Naive B cell (primary cell): ENCODE measurements around the gene IFT88. TPM values are rescaled to one million over a fixed set of nuclear protein-coding genes. Genes with fewer than 3 reads are reported as not detected.

Experiments used
- ATAC-seq, 2 donors: fragments of 150-1000 bp; cut with Tn5 transposase; 2 replicates each; pipeline ENCODE4 v1.10.0; 2021; ENCODE audit warnings: low read depth in 2 of 2, mild to moderate bottlenecking in 2 of 2, moderate library complexity in 2 of 2
- DNase-seq: peaks from one replicate; pipeline ENCODE4 v3.0.0; 2022
- H3K27ac Mint-ChIP-seq, 6 donors: one replicate each; pipeline ENCODE4 v1.8.0; 2020 to 2022; ENCODE audit warnings: mild to moderate bottlenecking in 6 of 6, mixed read lengths in 6 of 6, moderate library complexity in 5 of 6, inconsistent platforms in 2 of 6
- H3K27me3 Mint-ChIP-seq, 3 donors: one replicate each; pipeline ENCODE4 v1.8.0; 2021 to 2022; ENCODE audit warnings: mixed read lengths in 3 of 3, mild to moderate bottlenecking in 1 of 3
- H3K36me3 Mint-ChIP-seq, 2 donors: one replicate each; pipeline ENCODE4 v1.8.0; 2020 to 2022; ENCODE audit warnings: mixed read lengths in 2 of 2, inconsistent platforms in 1 of 2, mild to moderate bottlenecking in 1 of 2
- H3K4me1 Mint-ChIP-seq, 3 donors: one replicate each; pipeline ENCODE4 v1.8.0; 2020 to 2022; ENCODE audit warnings: mixed read lengths in 3 of 3, inconsistent platforms in 1 of 3, mild to moderate bottlenecking in 1 of 3, moderate library complexity in 1 of 3
- H3K4me3 Mint-ChIP-seq, 8 donors: one replicate each; pipeline ENCODE4 v1.8.0; 2020 to 2022; ENCODE audit warnings: mild to moderate bottlenecking in 8 of 8, mixed read lengths in 8 of 8, moderate library complexity in 8 of 8, inconsistent platforms in 2 of 8
- H3K9me3 Mint-ChIP-seq, 7 donors: one replicate each; pipeline ENCODE4 v1.8.0; 2020 to 2022; ENCODE audit warnings: mixed read lengths in 7 of 7, mild to moderate bottlenecking in 5 of 7, inconsistent platforms in 2 of 7, moderate library complexity in 1 of 7
- polyA plus RNA-seq, 6 donors: library from polyadenylated mRNA; unstranded; fragments of 300-500 nt; fragmentation: Illumina TruSeq; gene quantifications; one replicate each; pipeline ENCODE4 v1.2.3, GENCODE V29; 2021; ENCODE audit warnings: low read depth in 6 of 6

Gene IFT88, protein sequence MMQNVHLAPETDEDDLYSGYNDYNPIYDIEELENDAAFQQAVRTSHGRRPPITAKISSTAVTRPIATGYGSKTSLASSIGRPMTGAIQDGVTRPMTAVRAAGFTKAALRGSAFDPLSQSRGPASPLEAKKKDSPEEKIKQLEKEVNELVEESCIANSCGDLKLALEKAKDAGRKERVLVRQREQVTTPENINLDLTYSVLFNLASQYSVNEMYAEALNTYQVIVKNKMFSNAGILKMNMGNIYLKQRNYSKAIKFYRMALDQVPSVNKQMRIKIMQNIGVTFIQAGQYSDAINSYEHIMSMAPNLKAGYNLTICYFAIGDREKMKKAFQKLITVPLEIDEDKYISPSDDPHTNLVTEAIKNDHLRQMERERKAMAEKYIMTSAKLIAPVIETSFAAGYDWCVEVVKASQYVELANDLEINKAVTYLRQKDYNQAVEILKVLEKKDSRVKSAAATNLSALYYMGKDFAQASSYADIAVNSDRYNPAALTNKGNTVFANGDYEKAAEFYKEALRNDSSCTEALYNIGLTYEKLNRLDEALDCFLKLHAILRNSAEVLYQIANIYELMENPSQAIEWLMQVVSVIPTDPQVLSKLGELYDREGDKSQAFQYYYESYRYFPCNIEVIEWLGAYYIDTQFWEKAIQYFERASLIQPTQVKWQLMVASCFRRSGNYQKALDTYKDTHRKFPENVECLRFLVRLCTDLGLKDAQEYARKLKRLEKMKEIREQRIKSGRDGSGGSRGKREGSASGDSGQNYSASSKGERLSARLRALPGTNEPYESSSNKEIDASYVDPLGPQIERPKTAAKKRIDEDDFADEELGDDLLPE
- 10 to 100 TPM in 3 of 6 donors, 1 to 10 TPM in 3; 4.6 to 13.6 (median 10.0) TPM for polyA plus RNA-seq

DNA sequence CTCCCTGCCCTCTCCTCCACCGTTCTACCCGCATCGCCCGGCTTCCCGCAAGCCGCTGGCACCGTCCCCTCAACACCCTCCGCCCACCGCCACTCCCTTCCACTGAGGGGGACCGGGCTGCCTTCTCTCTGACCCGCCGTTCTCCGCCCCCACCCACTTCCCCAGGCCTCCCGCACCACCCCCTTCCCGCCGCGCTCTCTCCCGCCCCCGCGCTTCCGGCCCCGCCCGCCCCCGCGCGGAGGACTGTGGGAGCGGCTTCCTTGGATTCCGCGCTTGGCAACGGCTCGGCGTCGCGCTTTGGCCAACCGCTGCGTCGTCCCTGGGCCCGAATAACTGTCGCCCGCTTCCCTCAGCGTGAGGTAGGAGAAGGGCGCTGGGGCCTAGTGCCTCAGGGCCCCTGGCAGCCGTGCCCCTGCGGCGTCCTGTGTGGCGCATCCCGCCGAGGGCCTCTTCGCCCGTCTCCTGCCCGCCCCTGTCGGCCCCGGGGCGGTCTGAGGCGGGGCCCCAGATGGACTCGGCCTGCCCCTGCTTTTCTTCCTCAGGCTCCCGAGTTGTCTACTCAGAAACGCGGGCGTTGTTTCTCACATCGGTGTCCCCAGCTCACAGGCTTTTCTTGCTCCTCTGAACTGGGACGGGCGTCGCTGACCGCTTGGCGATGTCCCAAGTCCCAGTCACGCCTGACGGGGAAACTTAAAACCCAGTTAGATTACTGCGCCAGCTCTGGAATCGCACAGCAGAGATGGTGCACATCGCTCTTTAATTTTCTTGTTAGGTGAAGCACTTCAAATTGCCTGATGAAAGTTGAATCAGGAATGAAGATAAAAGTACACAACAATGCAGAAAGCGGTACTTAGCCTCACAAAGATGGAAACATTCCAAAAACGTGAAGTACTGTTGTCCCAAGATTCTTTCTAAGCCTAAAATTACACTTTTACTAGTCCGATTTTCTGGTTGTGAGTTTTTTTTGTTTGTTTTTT lies at the start of gene IFT88:
Gene IFT88, plus strand, starts transcription at position 260 of the 977 bp plus-strand sequence. CDS start 7,229 bp downstream, outside the sequence.
- Mint-ChIP-seq H3K4me3 (peak within 1 kb of the TSS; percentile 92 to 97 (median 94)), H3K4me1 (peaks cover 9 to 16% (median 13%) of the 10 kb centered on the region in 3 donors), H3K27me3 (no peaks in the 10 kb centered on the region), H3K36me3 (peaks cover 3 to 6% of the 10 kb centered on the region in 2 donors), H3K27ac (peak within 1 kb of the TSS; percentile 86 to 95 (median 92)), H3K9me3 (peaks cover 0 to 6% (median 4%) of the 10 kb centered on the region in 7 donors)
- DNase-seq (peak; percentile 86), ATAC-seq (peak; percentile 82 to 86)

DNA sequence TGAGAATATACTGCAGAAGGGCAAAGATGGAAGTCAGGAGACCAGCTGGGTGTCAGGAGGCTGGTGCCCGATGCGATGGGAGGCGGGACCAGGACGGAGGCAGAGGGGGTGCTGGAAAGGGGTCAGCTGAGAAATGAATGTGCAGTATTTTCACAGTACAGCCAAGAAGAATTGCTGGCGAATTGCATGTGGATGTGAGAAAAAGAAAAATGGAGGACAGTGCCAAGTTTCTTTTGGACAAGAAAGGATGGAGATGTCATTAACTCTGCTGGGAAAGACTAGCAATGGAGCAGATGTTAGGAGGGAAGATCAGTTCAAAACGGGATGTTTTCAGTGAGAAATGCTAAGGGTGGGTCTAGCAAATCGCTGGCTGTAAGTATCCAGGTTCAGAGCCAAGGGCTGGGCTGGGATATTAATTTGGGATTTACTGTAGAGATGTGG lies 48.3 kb upstream of the IFT88 start:
- peak overlapping the region in 2 of 6 donors; percentile 3 to 11 for H3K27ac Mint-ChIP-seq

DNA sequence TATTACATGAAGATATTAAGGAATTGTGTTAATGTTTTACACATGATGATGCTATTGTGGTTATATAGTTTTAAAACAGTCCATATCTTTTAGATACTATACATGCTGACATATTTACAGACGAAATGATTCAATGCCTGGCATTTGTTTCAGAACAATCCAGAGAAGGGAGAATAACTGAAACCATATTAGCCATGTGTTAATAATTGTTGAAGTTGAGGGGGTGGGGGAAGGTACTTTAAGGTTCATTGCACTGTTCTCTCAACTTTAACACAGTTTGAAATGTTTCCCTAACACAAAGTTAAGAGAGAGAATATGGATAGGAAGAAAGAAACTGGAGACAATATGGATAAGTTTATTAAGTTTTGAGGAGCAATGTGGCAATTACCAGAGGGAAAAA lies 47.1 kb upstream of the IFT88 start:
- no peaks in the 10 kb centered on the region for H3K27me3 Mint-ChIP-seq
- no peak overlapping the region for H3K4me3 Mint-ChIP-seq
- peaks cover 0 to 9% of the 10 kb centered on the region in 2 donors for H3K36me3 Mint-ChIP-seq
- ATAC-seq (no peak), DNase-seq (no peak)
- H3K9me3 Mint-ChIP-seq: no peaks in the 10 kb centered on the region
- H3K27ac Mint-ChIP-seq: peak overlapping the region in 1 of 6 donors; percentile 78
- H3K4me1 Mint-ChIP-seq: peaks cover 4 to 15% (median 13%) of the 10 kb centered on the region in 3 donors

More for the DNA sequence above, 48.3 kb upstream of the IFT88 start:
- ATAC-seq (no peak), DNase-seq (no peak)
- Mint-ChIP-seq H3K4me3 (no peak overlapping the region), H3K27me3 (no peaks in the 10 kb centered on the region), H3K36me3 (peaks cover 0 to 9% of the 10 kb centered on the region in 2 donors), H3K9me3 (no peaks in the 10 kb centered on the region), H3K4me1 (peaks cover 0 to 12% (median 5%) of the 10 kb centered on the region in 3 donors)

DNA sequence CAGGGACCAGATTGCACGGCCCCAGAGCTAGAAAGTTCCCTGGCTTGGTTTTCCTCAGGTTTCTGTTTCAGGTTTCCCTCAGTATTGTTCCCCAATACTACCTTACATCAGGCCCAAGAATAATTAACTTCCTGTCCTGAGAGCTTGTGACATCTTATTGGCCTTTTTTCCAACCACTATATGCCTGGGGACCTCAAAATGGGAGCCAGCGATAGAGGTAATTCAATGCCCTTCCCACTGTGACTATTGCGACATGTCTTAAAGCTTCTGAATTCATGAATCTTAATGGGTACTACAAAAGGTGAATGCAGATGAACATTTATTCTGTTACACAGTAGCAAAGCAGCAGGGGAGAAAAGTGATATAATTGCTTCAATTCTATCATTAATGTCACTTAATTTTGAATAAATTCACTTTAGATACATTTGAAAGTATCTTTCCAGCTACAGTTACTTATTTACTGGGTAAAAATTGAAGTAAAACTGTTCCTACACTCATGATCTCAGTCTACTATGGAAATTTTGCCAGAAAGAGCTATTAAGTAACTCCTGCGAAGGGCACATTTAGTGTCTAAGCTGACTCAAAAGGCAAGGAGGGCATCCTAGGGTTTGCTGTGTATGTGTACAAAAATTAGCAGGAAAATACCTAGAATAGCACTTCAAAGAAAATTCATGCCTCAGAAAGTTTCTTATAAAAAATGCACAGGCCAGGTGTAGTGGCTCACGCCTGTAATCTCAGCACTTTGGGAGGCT lies 45.4 kb upstream of the IFT88 start:
- no peaks in the 10 kb centered on the region for H3K9me3 Mint-ChIP-seq
- H3K27me3 Mint-ChIP-seq: no peaks in the 10 kb centered on the region
- peak overlapping the region in 1 of 6 donors; percentile 27 for H3K27ac Mint-ChIP-seq
- no peak overlapping the region for H3K4me3 Mint-ChIP-seq
- DNase-seq: no peak
- peaks cover 0 to 9% of the 10 kb centered on the region in 2 donors for H3K36me3 Mint-ChIP-seq
- ATAC-seq: no peak
- H3K4me1 Mint-ChIP-seq: peaks cover 10 to 22% (median 20%) of the 10 kb centered on the region in 3 donors

DNA sequence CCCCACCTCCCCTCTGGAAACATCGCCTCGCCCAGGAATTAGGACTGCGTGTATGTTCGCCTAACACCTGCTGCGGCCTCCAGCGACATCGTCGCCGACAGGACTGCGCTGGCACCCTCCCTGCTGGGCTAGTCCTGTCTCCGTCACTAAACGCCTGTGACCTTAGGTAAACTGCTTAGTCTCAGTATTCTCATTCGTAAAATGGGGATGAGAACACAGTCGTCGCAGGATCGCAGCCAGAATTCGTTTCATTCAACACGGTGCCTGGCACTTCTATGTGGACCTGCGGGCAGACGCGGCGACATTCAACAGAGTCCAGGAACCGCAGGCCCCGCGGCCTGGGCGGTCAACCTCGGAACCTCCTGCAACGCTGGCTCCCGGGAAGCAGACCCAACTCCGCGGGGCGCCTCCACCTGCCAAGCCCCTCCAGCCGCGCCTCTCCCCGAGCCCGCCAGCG lies 41.8 kb upstream of the IFT88 start:
- peaks cover 12 to 18% (median 12%) of the 10 kb centered on the region in 3 donors for H3K4me1 Mint-ChIP-seq
- H3K4me3 Mint-ChIP-seq: peak overlapping the region; percentile 69 to 94 (median 90)
- H3K36me3 Mint-ChIP-seq: no peaks in the 10 kb centered on the region
- H3K27me3 Mint-ChIP-seq: peaks cover 0 to 13% (median 11%) of the 10 kb centered on the region in 3 donors
- DNase-seq (no peak), ATAC-seq (peak; percentile 9 to 15)
- H3K27ac Mint-ChIP-seq: peak overlapping the region in 4 of 6 donors; percentile 43 to 92 (median 64)
- H3K9me3 Mint-ChIP-seq: no peaks in the 10 kb centered on the region

DNA sequence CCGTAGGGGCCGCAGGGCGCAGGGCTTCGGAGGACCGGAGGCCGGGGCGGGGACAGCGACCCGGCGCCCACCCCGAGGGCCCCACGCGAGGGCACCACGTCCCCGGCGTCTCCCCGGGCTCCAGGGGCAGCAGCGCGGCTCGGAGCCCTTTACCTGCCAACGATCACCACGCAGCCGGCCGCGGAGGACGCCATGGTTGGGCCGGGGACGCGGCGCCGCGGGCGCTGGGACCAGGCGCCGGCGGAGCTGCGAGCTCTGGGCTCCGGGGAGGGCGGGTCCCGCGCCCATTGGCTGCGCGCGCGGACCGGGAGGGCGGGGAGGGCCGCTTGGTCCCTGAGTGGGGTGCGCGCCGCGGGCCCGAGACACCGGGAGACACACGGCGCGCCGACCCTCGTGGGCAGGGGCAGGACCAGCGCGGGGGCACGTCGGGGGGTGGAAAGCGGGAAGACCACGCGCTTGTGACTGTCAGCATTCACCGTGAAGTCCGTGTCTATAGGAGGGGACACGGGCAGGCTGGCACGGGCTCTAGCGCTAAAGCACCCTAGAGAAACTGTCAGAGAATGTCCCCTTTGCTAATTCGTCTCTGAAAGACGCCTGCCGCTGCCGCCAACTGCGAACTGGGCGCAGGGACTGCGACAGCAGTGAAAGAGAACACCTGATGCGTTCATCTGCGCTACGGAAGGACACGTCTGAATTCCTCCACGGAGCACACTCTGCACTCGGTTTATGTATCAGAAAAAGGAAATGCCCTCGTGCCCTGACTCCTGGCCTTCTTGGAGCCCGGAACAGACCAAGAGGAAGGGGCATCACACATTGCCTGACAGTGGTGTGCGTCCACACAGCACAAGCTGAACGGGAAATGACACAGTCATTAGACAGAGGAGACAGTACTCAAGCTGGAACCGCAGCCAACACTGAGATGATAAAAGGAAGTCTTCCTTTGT lies 41.1 kb upstream of the IFT88 start, which contains the start of gene CRYL1:
Gene CRYL1, minus strand, starts transcription at position 257 of the 944 bp plus-strand sequence. Its CDS starts 63 bp downstream, at position 194.
- ATAC-seq (peak; percentile 84 to 85), DNase-seq (peak; percentile 67)
- Mint-ChIP-seq H3K9me3 (peaks cover 0 to 1% (median 0%) of the 10 kb centered on the region in 7 donors), H3K36me3 (no peaks in the 10 kb centered on the region), H3K4me1 (peaks cover 12 to 18% (median 12%) of the 10 kb centered on the region in 3 donors), H3K27me3 (peaks cover 0 to 13% (median 11%) of the 10 kb centered on the region in 3 donors), H3K4me3 (peak within 1 kb of the TSS; percentile 69 to 94 (median 92)), H3K27ac (peak within 1 kb of the TSS in 5 of 6 donors; percentile 43 to 97 (median 78))

DNA sequence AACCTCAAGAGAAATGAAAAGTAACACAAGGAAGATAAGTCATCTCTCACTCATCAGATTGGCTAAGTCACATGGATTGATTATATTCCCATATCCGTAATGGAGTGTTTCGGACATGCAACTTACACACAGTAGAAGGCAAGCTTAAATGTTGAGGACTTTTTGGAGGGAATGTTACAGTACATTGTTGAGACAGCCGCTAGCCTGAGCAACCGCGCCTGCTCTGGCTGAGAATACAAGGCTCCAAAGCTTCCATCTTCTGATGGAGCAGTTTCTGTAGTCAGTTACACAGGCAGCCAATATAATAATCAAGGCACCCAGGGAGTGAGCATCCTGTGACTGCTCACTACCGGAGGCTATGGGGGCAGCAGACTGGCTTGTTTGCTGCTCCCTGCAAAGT lies 40.3 kb upstream of the IFT88 start:
- Mint-ChIP-seq H3K4me3 (peak overlapping the region; percentile 69 to 94 (median 92)), H3K9me3 (peaks cover 0 to 3% (median 0%) of the 10 kb centered on the region in 7 donors), H3K27me3 (peaks cover 0 to 13% (median 11%) of the 10 kb centered on the region in 3 donors), H3K4me1 (peaks cover 12 to 18% (median 12%) of the 10 kb centered on the region in 3 donors), H3K36me3 (no peaks in the 10 kb centered on the region), H3K27ac (peak overlapping the region in 5 of 6 donors; percentile 19 to 97 (median 78))
- DNase-seq: no peak
- no peak for ATAC-seq

DNA sequence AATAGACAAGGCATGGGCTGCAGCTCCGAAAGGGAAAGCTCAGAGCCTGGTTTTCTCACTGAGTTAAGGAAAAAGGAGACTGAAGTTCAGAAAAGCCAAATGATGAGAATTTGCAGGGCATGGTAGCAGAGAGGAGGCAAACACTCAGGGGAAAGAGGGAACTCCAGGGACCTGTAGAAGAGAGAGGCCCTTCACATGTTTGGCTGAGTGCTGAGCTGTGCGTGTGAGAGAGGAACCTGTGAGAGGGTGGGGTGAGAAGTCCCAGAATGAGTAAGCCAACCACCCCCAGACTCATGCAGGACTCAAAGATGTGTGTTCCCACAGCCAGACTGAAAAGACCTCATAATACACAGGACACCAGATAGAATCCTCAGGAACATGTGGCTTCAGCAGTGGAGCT lies 38.5 kb upstream of the IFT88 start:
- no peaks in the 10 kb centered on the region for H3K36me3 Mint-ChIP-seq
- H3K27ac Mint-ChIP-seq: no peak overlapping the region
- peak overlapping the region in 1 of 8 donors; percentile 57 for H3K4me3 Mint-ChIP-seq
- ATAC-seq (no peak), DNase-seq (no peak)
- peaks cover 12 to 18% (median 12%) of the 10 kb centered on the region in 3 donors for H3K4me1 Mint-ChIP-seq
- H3K27me3 Mint-ChIP-seq: peaks cover 0 to 13% (median 11%) of the 10 kb centered on the region in 3 donors
- H3K9me3 Mint-ChIP-seq: peaks cover 0 to 4% (median 0%) of the 10 kb centered on the region in 7 donors

DNA sequence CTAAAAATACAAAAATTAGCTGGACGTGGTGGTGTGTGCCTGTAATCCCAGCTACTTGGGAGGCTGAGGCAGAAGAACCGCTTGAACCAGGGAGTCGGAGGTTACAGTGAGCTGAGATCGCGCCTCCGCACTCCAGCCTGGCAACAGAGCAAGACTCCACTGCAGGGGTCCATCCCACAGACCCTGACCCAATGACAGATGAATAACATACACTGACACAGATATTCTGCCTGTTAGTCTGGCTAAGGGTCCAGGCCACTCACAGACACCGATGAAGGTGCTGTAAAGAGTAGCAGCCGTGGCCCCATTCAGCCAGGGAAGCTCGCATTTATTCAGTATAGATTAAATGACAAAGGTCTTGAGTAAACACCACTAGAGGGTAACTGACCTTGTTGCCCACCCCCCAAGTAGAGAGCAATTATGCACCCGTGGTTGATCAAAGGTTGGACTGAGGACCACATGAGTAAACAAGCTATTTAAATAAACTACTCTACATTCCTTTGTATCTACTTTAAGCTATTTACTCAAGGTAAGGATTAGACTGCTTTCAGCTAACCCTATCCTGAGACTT lies 32.8 kb upstream of the IFT88 start:
- H3K4me1 Mint-ChIP-seq: no peaks in the 10 kb centered on the region
- ATAC-seq (no peak), DNase-seq (no peak)
- H3K36me3 Mint-ChIP-seq: no peaks in the 10 kb centered on the region
- no peak overlapping the region for H3K27ac Mint-ChIP-seq
- peaks cover 0 to 26% (median 10%) of the 10 kb centered on the region in 7 donors for H3K9me3 Mint-ChIP-seq
- H3K4me3 Mint-ChIP-seq: no peak overlapping the region
- peaks cover 0 to under 1% (median under 1%) of the 10 kb centered on the region in 3 donors for H3K27me3 Mint-ChIP-seq

DNA sequence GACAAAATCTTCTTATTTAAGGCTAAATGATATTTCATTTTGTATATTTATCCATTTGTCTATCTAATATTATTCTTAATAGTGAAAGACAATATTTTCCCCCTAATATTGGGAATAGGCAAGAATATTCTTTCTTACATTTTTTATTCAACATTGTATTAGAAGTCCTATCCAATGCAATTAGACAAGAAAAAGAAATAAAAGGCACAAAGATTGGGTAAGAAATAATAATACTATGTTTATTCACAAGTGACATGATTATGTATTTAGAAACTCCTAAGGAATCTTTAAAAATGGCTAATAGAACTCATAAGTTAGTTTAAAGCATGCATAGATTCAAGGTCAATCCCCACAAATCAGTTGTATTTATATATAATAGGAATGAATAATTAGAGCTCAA lies 30.0 kb upstream of the IFT88 start:
- no peak overlapping the region for H3K27ac Mint-ChIP-seq
- no peaks in the 10 kb centered on the region for H3K4me1 Mint-ChIP-seq
- H3K27me3 Mint-ChIP-seq: no peaks in the 10 kb centered on the region
- peaks cover 0 to 31% (median 7%) of the 10 kb centered on the region in 7 donors for H3K9me3 Mint-ChIP-seq
- no peak for ATAC-seq
- no peak overlapping the region for H3K4me3 Mint-ChIP-seq
- no peak for DNase-seq
- no peaks in the 10 kb centered on the region for H3K36me3 Mint-ChIP-seq
